ENCODE measurements around the gene TGM6.

Gene TGM6

DNA sequence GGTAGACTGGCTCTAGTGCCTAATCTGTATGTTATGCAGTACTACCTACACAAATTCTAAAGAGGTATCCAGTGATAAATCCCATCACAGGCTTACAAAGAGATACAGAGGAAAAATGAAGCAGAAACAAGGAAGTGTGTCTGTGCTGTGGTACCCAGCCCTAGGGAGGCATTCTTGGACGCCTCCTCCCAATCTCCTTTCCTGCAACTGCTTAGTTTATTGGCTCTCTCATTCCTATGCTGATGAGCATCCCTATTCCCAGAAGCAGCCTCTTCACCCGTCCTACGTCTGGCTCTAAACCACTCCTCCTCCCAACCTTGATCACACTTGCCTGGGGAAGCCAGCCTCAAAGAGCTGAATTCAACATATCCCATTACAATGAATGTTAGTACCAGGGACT, 34.5 kb upstream of the TGM6 start:
- DNase-seq, result no peak
- no peak for ATAC-seq (replicated peaks)
- Mint-ChIP-seq H3K4me3 (no peak overlapping the region), H3K4me1 (ENCODE audit: low read depth in 2 of 2) (no peaks in the 10 kb centered on the region), H3K9me3 (peaks cover 0 to 2% of the 10 kb centered on the region in 2 donors), H3K27me3 (peaks cover 39 to 51% of the 10 kb centered on the region in 2 donors), H3K36me3 (ENCODE audit: insufficient read depth) (no peaks in the 10 kb centered on the region), H3K27ac (no peak overlapping the region)

DNA sequence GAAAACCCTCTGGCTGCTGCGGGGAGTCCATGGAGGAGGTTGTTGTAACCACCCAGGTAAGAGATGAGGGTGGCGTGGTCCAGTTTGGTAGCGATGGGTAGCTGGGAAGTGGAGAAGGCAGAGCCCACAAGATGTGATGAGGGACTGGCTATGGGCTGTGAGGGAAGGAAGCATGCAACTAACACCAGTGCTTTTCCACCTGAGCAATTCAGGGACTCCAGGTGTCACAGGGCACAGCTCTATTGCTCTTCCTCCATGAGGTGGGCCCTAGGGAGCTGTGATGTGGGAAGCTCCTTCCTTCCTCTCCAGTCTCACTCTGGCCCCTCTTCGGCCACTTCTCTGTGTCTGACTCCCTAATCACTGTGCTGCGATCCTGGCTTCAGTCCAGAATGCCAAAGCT, 32.4 kb upstream of the TGM6 start:
- no peak overlapping the region for H3K27ac Mint-ChIP-seq
- no peak for DNase-seq
- H3K27me3 Mint-ChIP-seq, result peaks cover 27 to 34% of the 10 kb centered on the region in 2 donors
- H3K36me3 Mint-ChIP-seq (ENCODE audit: insufficient read depth), result no peaks in the 10 kb centered on the region
- no peak for ATAC-seq (replicated peaks)
- peaks cover 6 to 11% of the 10 kb centered on the region in 2 donors for H3K4me1 Mint-ChIP-seq (ENCODE audit: low read depth in 2 of 2)
- no peak overlapping the region for H3K4me3 Mint-ChIP-seq
- peaks cover 0 to 2% of the 10 kb centered on the region in 2 donors for H3K9me3 Mint-ChIP-seq

DNA sequence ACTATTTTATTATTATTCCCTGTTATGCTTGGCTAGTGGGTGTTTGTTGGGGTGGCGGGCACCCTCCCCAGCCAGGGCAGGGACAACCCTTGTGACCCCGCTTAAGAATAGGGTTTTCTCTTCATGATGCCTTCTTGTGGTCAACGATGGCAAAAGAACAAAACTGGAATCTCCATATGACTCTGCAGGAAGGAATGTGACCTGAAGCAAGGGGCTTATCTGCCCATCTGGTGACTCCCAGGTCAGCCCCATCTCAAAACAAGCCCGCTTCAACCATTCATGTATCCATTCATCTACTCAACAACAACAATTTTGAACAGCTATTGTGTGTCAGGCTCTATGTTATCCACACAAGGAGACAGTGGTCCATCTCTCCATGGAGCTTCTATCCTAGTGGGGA, 30.9 kb upstream of the TGM6 start:
- Mint-ChIP-seq H3K27me3 (peaks cover 33 to 37% of the 10 kb centered on the region in 2 donors), H3K4me1 (ENCODE audit: low read depth in 2 of 2) (peaks cover 6 to 11% of the 10 kb centered on the region in 2 donors), H3K9me3 (peaks cover 0 to 2% of the 10 kb centered on the region in 2 donors), H3K27ac (no peak overlapping the region), H3K36me3 (ENCODE audit: insufficient read depth) (no peaks in the 10 kb centered on the region), H3K4me3 (no peak overlapping the region)
- DNase-seq, result no peak
- ATAC-seq (replicated peaks), result no peak

DNA sequence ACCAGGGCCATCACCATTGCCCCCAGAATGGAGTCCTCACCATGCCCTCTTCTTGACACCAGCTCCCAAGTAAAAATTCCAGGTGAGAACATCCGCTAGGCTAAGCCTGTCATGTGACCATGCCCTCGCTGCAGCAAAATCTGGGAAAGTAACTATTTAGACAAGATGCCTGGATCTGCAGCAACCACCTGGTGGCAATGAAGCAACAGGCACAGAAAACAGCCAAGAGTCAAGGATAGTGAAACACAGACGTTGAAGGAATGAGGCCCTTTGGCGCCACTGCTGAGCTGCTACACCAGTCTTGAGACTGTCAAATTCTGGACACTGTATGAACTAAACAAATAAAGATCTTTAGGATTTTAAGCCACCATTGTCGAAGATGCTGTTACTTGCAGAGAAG, 30.1 kb upstream of the TGM6 start:
- peaks cover 6 to 11% of the 10 kb centered on the region in 2 donors for H3K4me1 Mint-ChIP-seq (ENCODE audit: low read depth in 2 of 2)
- no peak for ATAC-seq (replicated peaks)
- no peaks in the 10 kb centered on the region for H3K36me3 Mint-ChIP-seq (ENCODE audit: insufficient read depth)
- DNase-seq, result no peak
- no peak overlapping the region for H3K4me3 Mint-ChIP-seq
- no peak overlapping the region for H3K27ac Mint-ChIP-seq
- peaks cover 0 to 2% of the 10 kb centered on the region in 2 donors for H3K9me3 Mint-ChIP-seq
- peaks cover 31 to 37% of the 10 kb centered on the region in 2 donors for H3K27me3 Mint-ChIP-seq

DNA sequence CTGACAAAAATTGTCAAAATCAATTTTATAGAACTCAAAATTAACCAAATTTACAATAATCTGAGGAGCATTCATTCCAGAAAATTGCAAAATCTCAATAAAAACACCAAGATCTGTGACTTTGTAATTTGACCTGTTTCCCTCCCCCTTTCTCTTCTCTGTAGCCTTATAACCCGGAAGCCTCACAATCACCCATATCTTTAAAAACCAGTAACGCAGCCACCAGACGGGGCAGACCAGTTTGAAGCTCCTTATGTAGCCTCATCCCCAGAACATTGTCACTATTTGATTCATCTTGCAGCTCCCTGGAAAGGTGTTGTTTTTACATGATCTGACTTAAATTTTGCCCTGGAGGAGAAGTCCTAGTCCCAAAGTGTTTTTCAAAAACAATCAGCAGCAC, 27.5 kb upstream of the TGM6 start:
- Mint-ChIP-seq H3K4me1 (ENCODE audit: low read depth in 2 of 2) (peaks cover 6 to 11% of the 10 kb centered on the region in 2 donors), H3K27me3 (peaks cover 22 to 25% of the 10 kb centered on the region in 2 donors), H3K27ac (no peak overlapping the region), H3K9me3 (no peaks in the 10 kb centered on the region), H3K4me3 (no peak overlapping the region), H3K36me3 (ENCODE audit: insufficient read depth) (no peaks in the 10 kb centered on the region)
- ATAC-seq (replicated peaks), result no peak
- DNase-seq, result no peak

DNA sequence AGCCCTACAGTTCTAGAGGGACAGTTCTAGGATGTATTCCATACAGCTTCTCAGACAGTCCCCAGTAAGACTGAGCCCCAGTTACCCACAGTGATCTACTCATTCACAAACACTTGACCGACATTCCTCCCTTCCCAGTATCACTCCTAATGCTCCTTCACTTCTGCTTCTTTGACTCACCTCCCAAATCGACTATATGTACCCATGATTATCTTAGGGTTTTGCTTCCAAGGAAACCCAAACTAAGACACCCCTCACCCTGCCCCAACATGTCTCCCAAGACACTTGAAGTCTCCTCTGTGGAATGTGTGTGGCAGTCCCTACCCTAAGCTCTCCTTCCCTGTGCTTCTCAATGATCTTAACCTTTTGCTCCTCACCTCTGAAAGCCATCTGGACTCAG, 23.6 kb upstream of the TGM6 start:
- DNase-seq, result no peak
- Mint-ChIP-seq H3K4me1 (ENCODE audit: low read depth in 2 of 2) (peaks cover 3% of the 10 kb centered on the region in 2 donors), H3K4me3 (no peak overlapping the region), H3K27ac (no peak overlapping the region), H3K9me3 (peaks cover 0 to 9% of the 10 kb centered on the region in 2 donors), H3K36me3 (ENCODE audit: insufficient read depth) (no peaks in the 10 kb centered on the region), H3K27me3 (peaks cover 20 to 21% of the 10 kb centered on the region in 2 donors)
- ATAC-seq (replicated peaks), result no peak

DNA sequence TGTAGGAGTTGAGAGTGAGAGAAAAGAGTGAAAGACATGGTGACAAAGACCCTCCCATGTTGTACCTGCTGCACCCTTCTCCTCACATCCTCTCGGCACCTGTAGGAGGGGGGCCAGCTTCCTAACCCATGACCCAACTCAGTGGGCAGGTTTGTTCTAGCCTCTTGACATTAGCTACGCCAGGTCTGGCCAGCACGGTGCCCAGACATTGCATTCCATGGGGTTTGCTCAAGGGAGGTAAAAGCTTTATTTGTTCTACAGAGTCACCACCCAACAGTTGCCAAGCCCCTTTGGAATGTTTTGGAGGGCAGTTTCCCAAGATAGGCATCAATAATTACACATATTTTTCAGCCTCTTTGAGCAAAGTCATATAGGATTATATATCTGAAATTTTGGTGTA, 22.7 kb upstream of the TGM6 start:
- ATAC-seq (replicated peaks) (no peak), DNase-seq (no peak)
- Mint-ChIP-seq H3K4me1 (ENCODE audit: low read depth in 2 of 2) (no peaks in the 10 kb centered on the region), H3K9me3 (peaks cover 0 to 9% of the 10 kb centered on the region in 2 donors), H3K27me3 (peaks cover 19 to 20% of the 10 kb centered on the region in 2 donors), H3K36me3 (ENCODE audit: insufficient read depth) (no peaks in the 10 kb centered on the region), H3K27ac (no peak overlapping the region), H3K4me3 (no peak overlapping the region)

DNA sequence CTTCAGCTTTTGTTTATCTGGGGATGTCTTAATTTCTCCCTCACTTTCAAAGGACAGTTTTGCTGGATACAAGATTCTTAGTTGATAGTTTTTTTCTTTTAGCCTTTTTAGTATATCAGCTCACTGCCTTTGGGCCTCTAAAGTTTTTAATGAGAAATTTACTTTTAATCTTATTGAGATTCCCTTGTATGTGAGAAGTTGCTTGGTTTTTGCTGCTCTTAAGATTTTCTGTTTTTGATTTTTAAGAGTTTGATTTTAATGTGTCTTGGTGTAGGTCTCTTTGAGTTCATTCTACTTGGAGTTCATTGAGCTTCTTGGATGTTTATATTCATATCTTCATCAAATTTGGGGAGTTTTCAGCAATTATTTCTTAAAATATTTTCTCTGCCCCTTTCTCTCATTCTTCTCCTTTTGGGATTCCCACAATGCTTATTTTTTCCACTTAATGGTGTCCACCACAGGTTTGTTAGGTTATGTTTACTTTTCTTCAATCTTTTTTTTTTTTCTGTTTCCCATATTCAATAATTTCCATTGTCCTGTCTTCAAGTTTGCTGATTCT, 19.6 kb upstream of the TGM6 start:
- Mint-ChIP-seq H3K4me3 (no peak overlapping the region), H3K27me3 (peaks cover 26 to 27% of the 10 kb centered on the region in 2 donors), H3K27ac (no peak overlapping the region), H3K9me3 (peaks cover 0 to 9% of the 10 kb centered on the region in 2 donors), H3K4me1 (ENCODE audit: low read depth in 2 of 2) (no peaks in the 10 kb centered on the region), H3K36me3 (ENCODE audit: insufficient read depth) (no peaks in the 10 kb centered on the region)
- no peak for ATAC-seq (replicated peaks)
- no peak for DNase-seq

DNA sequence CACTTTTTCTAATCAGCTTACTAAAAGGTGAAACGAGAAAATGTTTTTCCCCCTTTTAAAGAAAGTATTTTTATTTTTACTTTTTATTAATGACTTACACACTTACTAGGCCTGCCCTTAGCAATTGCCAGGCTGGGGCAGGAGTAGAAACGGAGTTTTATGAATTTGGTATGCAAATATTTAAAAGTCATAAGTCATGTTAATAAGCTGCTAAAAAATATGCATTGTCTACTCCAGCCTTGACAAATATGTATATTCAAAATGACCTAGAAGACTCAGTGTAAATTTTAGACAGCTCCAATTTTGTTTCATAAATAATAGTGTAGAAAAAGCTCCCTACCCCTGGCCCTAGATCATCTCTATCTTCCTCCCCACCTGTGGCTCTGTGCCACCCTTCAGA, 17.5 kb upstream of the TGM6 start:
- Mint-ChIP-seq H3K4me1 (ENCODE audit: low read depth in 2 of 2) (no peaks in the 10 kb centered on the region), H3K27me3 (peaks cover 27 to 34% of the 10 kb centered on the region in 2 donors), H3K27ac (no peak overlapping the region), H3K4me3 (no peak overlapping the region), H3K36me3 (ENCODE audit: insufficient read depth) (peaks cover 3% of the 10 kb centered on the region), H3K9me3 (peaks cover 0 to 9% of the 10 kb centered on the region in 2 donors)
- ATAC-seq (replicated peaks) (no peak), DNase-seq (no peak)

DNA sequence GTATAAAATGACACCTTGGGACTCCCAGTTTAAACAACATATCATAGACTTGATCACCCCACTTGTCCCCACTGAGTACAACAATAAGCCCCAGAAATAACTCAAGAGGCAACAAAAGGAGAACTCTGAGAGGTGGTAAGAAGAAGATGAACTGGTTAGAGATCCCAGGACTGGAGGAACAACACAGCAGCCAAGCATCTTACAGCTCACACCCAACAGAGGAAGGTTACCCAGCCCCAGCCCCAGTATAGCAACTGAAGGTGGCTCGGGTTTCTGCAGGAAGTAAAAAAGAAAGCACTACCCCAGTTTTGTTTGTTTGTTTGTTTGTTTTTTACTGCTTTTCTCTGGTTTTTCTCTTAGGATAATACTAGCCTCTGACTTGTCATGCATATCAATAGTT, 17.1 kb upstream of the TGM6 start:
- Mint-ChIP-seq H3K4me3 (no peak overlapping the region), H3K36me3 (ENCODE audit: insufficient read depth) (peaks cover 3% of the 10 kb centered on the region), H3K27ac (no peak overlapping the region), H3K4me1 (ENCODE audit: low read depth in 2 of 2) (no peaks in the 10 kb centered on the region), H3K9me3 (peaks cover 0 to 9% of the 10 kb centered on the region in 2 donors), H3K27me3 (peaks cover 31 to 38% of the 10 kb centered on the region in 2 donors)
- ATAC-seq (replicated peaks) (no peak), DNase-seq (no peak)

DNA sequence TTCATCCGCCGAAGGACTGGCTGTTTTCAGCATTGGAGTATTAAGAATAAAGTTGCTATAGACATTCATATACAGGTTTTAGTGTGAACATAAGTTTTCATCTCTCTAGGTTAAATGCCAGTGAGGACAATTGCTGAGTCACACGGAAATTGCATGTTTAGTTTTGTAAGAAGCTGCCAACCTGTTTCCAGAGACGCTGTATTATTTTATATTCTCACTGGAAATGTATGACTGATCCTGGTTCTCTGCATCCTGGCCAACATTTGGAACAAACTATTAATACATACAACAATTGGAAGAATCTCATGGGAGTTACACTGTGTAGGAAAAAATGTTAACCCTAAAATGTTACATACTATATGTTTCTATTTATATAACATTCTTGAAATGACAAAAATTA, 16.7 kb upstream of the TGM6 start:
- no peaks in the 10 kb centered on the region for H3K4me1 Mint-ChIP-seq (ENCODE audit: low read depth in 2 of 2)
- peaks cover 35 to 41% of the 10 kb centered on the region in 2 donors for H3K27me3 Mint-ChIP-seq
- H3K4me3 Mint-ChIP-seq, result no peak overlapping the region
- H3K27ac Mint-ChIP-seq, result no peak overlapping the region
- H3K9me3 Mint-ChIP-seq, result peaks cover 0 to 9% of the 10 kb centered on the region in 2 donors
- ATAC-seq (replicated peaks), result no peak
- peaks cover 3% of the 10 kb centered on the region for H3K36me3 Mint-ChIP-seq (ENCODE audit: insufficient read depth)
- DNase-seq, result no peak

DNA sequence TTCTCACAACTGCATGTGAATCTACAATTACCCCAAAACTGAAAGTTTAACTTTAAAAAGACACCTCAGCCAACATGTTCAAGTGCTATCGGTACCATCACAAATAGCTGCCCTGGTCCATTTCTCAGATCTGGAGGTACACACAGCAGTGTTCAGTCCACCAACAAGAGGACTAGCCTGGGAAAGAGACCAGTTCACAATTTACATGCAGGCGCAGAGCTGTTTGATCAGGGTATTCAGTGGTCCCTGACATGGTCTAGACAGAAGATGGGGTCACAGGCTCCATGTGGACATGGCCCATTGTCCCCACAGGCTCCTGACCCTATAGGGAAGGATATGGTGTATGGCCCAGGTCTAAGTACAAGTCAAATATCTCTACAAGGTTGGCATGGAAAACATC, 15.6 kb upstream of the TGM6 start:
- H3K4me3 Mint-ChIP-seq, result no peak overlapping the region
- H3K4me1 Mint-ChIP-seq (ENCODE audit: low read depth in 2 of 2), result no peaks in the 10 kb centered on the region
- peaks cover 3% of the 10 kb centered on the region for H3K36me3 Mint-ChIP-seq (ENCODE audit: insufficient read depth)
- ATAC-seq (replicated peaks) (no peak), DNase-seq (no peak)
- H3K27me3 Mint-ChIP-seq, result peaks cover 40 to 43% of the 10 kb centered on the region in 2 donors
- peaks cover 0 to 9% of the 10 kb centered on the region in 2 donors for H3K9me3 Mint-ChIP-seq
- H3K27ac Mint-ChIP-seq, result no peak overlapping the region

DNA sequence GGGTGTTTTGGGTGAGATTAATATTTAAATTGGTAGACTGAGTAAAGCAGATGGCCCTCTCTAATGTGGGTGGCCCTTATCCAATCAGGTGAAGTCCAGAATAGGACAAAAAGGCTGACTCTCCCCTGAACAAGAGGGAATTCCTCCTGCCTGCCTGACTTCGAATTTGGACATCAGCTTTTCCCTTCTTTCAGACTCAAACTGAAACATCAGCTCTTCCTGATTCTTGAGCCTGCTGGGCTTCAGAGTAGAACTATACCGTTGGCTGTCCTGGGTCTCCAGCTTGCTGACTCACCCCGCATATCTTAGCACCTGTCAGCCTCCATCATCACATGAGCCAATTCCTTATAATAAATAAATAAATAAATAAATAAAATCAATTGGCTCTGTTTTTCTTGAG, 15.0 kb upstream of the TGM6 start:
- peaks cover 45 to 49% of the 10 kb centered on the region in 2 donors for H3K27me3 Mint-ChIP-seq
- no peak for ATAC-seq (replicated peaks)

DNA sequence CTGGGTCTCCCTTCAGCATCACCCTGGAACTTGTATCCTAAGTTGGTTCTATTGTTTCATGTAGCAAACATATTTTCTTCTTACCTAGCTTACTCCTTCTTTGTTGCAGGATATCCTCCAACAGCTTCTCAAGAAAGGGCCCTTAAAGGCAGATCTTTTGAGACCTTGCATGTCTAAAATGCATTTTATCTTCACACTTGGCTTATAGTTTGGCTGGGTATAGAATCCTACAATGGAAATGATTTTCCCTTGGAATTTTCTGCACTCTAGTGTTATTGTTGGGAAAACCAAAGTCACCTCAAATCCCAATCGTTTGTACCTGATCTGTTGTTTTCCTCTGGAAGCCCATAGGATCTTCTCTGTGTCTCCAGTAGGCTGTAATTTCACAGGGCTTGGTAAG, 12.1 kb upstream of the TGM6 start:
- DNase-seq (no peak), ATAC-seq (replicated peaks) (no peak)
- Mint-ChIP-seq H3K36me3 (ENCODE audit: insufficient read depth) (peaks cover 3% of the 10 kb centered on the region), H3K4me1 (ENCODE audit: low read depth in 2 of 2) (no peaks in the 10 kb centered on the region), H3K4me3 (no peak overlapping the region), H3K27me3 (peaks cover 59 to 73% of the 10 kb centered on the region in 2 donors), H3K9me3 (no peaks in the 10 kb centered on the region), H3K27ac (no peak overlapping the region)

More for the DNA sequence above, 15.0 kb upstream of the TGM6 start:
- no peak overlapping the region for H3K27ac Mint-ChIP-seq
- H3K4me3 Mint-ChIP-seq, result no peak overlapping the region
- peaks cover 0 to 9% of the 10 kb centered on the region in 2 donors for H3K9me3 Mint-ChIP-seq
- no peak for DNase-seq
- H3K4me1 Mint-ChIP-seq (ENCODE audit: low read depth in 2 of 2), result no peaks in the 10 kb centered on the region
- H3K36me3 Mint-ChIP-seq (ENCODE audit: insufficient read depth), result peaks cover 3% of the 10 kb centered on the region
